Activated naive CD4-positive, alpha-beta T cell treated with anti-CD3 and anti-CD28 coated beads, Interleukin-2, amount 10 ng/mL, durations not matched to agents 7 days and 5 days (primary cell): Measurements from ENCODE around the gene MOK.

ENCODE experiments used
- CTCF ChIA-PET: fragments of 350-600 bp; sonication (Branson Sonifier 250); formaldehyde crosslinking; loops from one replicate; lab custom pipeline; 2021; ENCODE audit warnings: antibody characterized with exemption; lab: Charles Lee
- DNase-seq: peaks from one replicate; pipeline ENCODE4 v3.0.0-alpha.2; 2020
- H3K27ac Mint-ChIP-seq: one replicate; pipeline ENCODE4 v1.8.0; 2021; ENCODE audit warnings: mild to moderate bottlenecking, moderate library complexity, mixed read lengths
- H3K27me3 Mint-ChIP-seq: one replicate; pipeline ENCODE4 v1.8.0; 2021; ENCODE audit warnings: mild to moderate bottlenecking, mixed read lengths
- H3K36me3 Mint-ChIP-seq: one replicate; pipeline ENCODE4 v1.8.0; 2021; ENCODE audit warnings: mixed read lengths
- H3K4me1 Mint-ChIP-seq: one replicate; pipeline ENCODE4 v1.8.0; 2021; ENCODE audit warnings: mixed read lengths
- H3K4me3 Mint-ChIP-seq: one replicate; pipeline ENCODE4 v1.8.0; 2021; ENCODE audit warnings: mild to moderate bottlenecking, moderate library complexity, mixed read lengths
- H3K9me3 Mint-ChIP-seq: one replicate; pipeline ENCODE4 v1.8.0; 2021; ENCODE audit warnings: mixed read lengths

MOK gene

GRCh38 chr14:102181187-102181586, 123.8 kb downstream of the MOK start:
- peaks cover 5% of the 10 kb centered on the region for H3K4me1 Mint-ChIP-seq
- CTCF ChIA-PET: no interaction called here
- H3K4me3 Mint-ChIP-seq: no peak overlapping the region
- H3K9me3 Mint-ChIP-seq: no peaks in the 10 kb centered on the region
- peaks cover 4% of the 10 kb centered on the region for H3K36me3 Mint-ChIP-seq
- H3K27ac Mint-ChIP-seq: no peak overlapping the region
- no peaks in the 10 kb centered on the region for H3K27me3 Mint-ChIP-seq
- no peak for DNase-seq

GRCh38 chr14:102180248-102180998, 124.5 kb downstream of the MOK start:
- no peak overlapping the region for H3K27ac Mint-ChIP-seq
- H3K4me1 Mint-ChIP-seq: peaks cover 3% of the 10 kb centered on the region
- DNase-seq: no peak
- peaks cover 4% of the 10 kb centered on the region for H3K36me3 Mint-ChIP-seq
- H3K9me3 Mint-ChIP-seq: no peaks in the 10 kb centered on the region
- CTCF ChIA-PET: interaction anchor here (0.6 kb wide), 1 partner anchor 36 kb away, joined by 3 read pairs; no protein-coding TSS in a partner anchor
- no peaks in the 10 kb centered on the region for H3K27me3 Mint-ChIP-seq
- no peak overlapping the region for H3K4me3 Mint-ChIP-seq
